PC-9 (cell line): ENCODE data around the gene TAPBP.

ENCODE experiments used
- EZH2 ChIP-seq: fragments of 200-600 bp; sonication (generic); IDR thresholded peaks from 2 replicates; pipeline ENCODE4 v1.8.0; 2017; ENCODE audit warnings: antibody characterized with exemption, low read depth
- TF ChIP-seq, protein P1 (sequence below): fragments of 200-600 bp; sonication (generic); conservative IDR thresholded peaks from 2 replicates; pipeline ENCODE4 v1.6.1; 2017; ENCODE audit warnings: mixed run types, antibody characterized with exemption, mild to moderate bottlenecking, moderate library complexity

DNA sequence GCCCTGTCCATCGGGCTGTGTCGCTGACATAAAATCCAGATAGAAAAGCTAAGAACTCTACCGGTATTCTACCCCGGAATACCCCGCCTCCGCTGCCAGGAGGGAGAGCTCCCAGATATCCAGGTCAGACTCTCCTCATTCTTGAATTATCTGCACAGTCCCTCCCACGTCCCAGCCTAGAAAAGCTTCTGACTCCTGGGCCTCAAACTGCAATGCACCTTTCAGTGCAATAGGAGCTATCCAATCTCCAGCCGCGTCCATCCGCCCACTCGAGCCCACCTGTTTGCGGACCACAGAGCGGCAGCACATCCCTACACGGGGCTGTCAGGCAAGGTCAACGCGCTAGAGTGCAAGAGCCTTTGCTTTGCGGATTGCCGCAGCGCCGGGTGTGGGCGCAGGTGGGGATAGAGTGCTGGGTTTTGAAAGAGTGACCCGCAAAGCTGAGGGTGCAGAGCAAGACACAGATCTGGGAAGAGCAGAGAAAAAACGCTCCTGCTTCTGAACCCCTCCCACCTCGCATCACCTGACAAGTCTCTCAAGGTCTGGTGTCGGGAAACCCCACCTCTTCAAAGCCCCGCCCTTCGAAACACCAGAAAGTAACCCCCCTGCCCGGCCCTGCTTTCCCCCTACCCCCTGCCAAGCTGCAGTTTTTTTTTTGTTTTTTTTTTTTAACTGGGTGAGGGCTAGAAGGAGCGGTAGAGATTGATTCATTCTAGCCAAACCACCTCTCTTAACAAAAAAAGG is 1.3 kb downstream of the TAPBP start:
- TF ChIP-seq, protein P1, sequence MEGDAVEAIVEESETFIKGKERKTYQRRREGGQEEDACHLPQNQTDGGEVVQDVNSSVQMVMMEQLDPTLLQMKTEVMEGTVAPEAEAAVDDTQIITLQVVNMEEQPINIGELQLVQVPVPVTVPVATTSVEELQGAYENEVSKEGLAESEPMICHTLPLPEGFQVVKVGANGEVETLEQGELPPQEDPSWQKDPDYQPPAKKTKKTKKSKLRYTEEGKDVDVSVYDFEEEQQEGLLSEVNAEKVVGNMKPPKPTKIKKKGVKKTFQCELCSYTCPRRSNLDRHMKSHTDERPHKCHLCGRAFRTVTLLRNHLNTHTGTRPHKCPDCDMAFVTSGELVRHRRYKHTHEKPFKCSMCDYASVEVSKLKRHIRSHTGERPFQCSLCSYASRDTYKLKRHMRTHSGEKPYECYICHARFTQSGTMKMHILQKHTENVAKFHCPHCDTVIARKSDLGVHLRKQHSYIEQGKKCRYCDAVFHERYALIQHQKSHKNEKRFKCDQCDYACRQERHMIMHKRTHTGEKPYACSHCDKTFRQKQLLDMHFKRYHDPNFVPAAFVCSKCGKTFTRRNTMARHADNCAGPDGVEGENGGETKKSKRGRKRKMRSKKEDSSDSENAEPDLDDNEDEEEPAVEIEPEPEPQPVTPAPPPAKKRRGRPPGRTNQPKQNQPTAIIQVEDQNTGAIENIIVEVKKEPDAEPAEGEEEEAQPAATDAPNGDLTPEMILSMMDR: no peak
- TF ChIP-seq EZH2: no peak
